Suppressor macrophage treated with lipopolysaccharide for 4 hours (primary cell): ENCODE measurements around the gene TSC22D1.
A peak's percentile ranks its signal among the peaks of the same experiment; 100 is the strongest.

ENCODE experiments used
- DNase-seq: peaks from one replicate; pipeline ENCODE4 v3.0.0-alpha.2; 2020

Gene TSC22D1

GRCh38 chr13:44400736-44401135 lies 175.4 kb downstream of the TSC22D1 start:
- DNase-seq: no peak

GRCh38 chr13:44399074-44399473 lies 177.1 kb downstream of the TSC22D1 start:
- DNase-seq: no peak

GRCh38 chr13:44398606-44399005 lies 177.5 kb downstream of the TSC22D1 start:
- DNase-seq: no peak

- DNase-seq: no peak
Observed at GRCh38 chr13:44397766-44398223, 178.3 kb downstream of the TSC22D1 start.

- no peak for DNase-seq
Observed at GRCh38 chr13:44396701-44397580, 179.2 kb downstream of the TSC22D1 start.

GRCh38 chr13:44395976-44396694 lies 180.0 kb downstream of the TSC22D1 start:
- DNase-seq: no peak

- no peak for DNase-seq
Observed at GRCh38 chr13:44394658-44395057, 181.5 kb downstream of the TSC22D1 start.

- DNase-seq: no peak
Observed at GRCh38 chr13:44393391-44393790, 182.7 kb downstream of the TSC22D1 start.

- DNase-seq: no peak
Observed at GRCh38 chr13:44389876-44390275, 186.3 kb downstream of the TSC22D1 start.

- no peak for DNase-seq
Observed at GRCh38 chr13:44389060-44389666, 187.0 kb downstream of the TSC22D1 start.

GRCh38 chr13:44388427-44389059 lies 187.6 kb downstream of the TSC22D1 start:
- no peak for DNase-seq

- DNase-seq: no peak
Observed at GRCh38 chr13:44386913-44387556, 189.1 kb downstream of the TSC22D1 start.

- peak; percentile 27 for DNase-seq
Observed at GRCh38 chr13:44385847-44386246, 190.3 kb downstream of the TSC22D1 start.

- no peak for DNase-seq
Observed at GRCh38 chr13:44385401-44385800, 190.7 kb downstream of the TSC22D1 start.

GRCh38 chr13:44384778-44385177 lies 191.4 kb downstream of the TSC22D1 start:
- no peak for DNase-seq

- no peak for DNase-seq
Observed at GRCh38 chr13:44383945-44384344, 192.2 kb downstream of the TSC22D1 start.

GRCh38 chr13:44382635-44383145 lies 193.4 kb downstream of the TSC22D1 start:
- DNase-seq: no peak
